ENCODE measurements around the gene REEP3.
"Not testable (repeated sequence)": the region's sequence is repeated elsewhere in the genome, so short reads cannot be mapped to it uniquely, and the experiment has no call there.

REEP3 gene

GRCh38 chr10:63496561-63496960 is 24.6 kb upstream of the REEP3 start:
- Histone ChIP-seq H3K9ac (no peak overlapping the region), H3K27ac (no peak overlapping the region), H3K36me3 (ENCODE audit: insufficient read depth) (no peaks in the 10 kb centered on the region), H3K27me3 (ENCODE audit: insufficient read depth, low read depth) (no peaks in the 10 kb centered on the region), H4K20me1 (ENCODE audit: insufficient read depth) (no peaks in the 10 kb centered on the region), H3K4me3 (IDR thresholded peaks at IDR 0.05; ENCODE audit: insufficient read depth, low read depth, low read length) (no peak overlapping the region), H3K4me2 (no peak overlapping the region), H3K4me1 (ENCODE audit: low read depth, poor library complexity, severe bottlenecking) (peaks cover 7% of the 10 kb centered on the region), H3K79me2 (ENCODE audit: insufficient read depth, low read depth) (peaks cover 35% of the 10 kb centered on the region), H2AFZ (ENCODE audit: low read depth) (no peak overlapping the region)
- no peak for TF ChIP-seq CTCF (conservative IDR thresholded peaks at IDR 0.05; ENCODE audit: low read depth, low read length)

- Histone ChIP-seq H3K36me3 (ENCODE audit: insufficient read depth) (no peaks in the 10 kb centered on the region), H2AFZ (ENCODE audit: low read depth) (no peak overlapping the region), H3K4me2 (no peak overlapping the region), H3K27ac (no peak overlapping the region), H3K27me3 (ENCODE audit: insufficient read depth, low read depth) (no peaks in the 10 kb centered on the region), H3K9ac (no peak overlapping the region), H3K4me1 (ENCODE audit: low read depth, poor library complexity, severe bottlenecking) (peaks cover 14% of the 10 kb centered on the region), H3K79me2 (ENCODE audit: insufficient read depth, low read depth) (peaks cover 28% of the 10 kb centered on the region), H4K20me1 (ENCODE audit: insufficient read depth) (no peaks in the 10 kb centered on the region; the same call in 1 of the 2 replicates), H3K4me3 (IDR thresholded peaks at IDR 0.05; ENCODE audit: insufficient read depth, low read depth, low read length) (no peak overlapping the region)
- TF ChIP-seq CTCF (conservative IDR thresholded peaks at IDR 0.05; ENCODE audit: low read depth, low read length), result no peak
These were observed 23.9 kb upstream of the REEP3 start for GRCh38 chr10:63497321-63497720.

- Histone ChIP-seq H3K79me2 (ENCODE audit: insufficient read depth, low read depth) (peaks cover 28% of the 10 kb centered on the region), H3K9ac (no peak overlapping the region), H3K36me3 (ENCODE audit: insufficient read depth) (no peaks in the 10 kb centered on the region), H2AFZ (ENCODE audit: low read depth) (no peak overlapping the region), H3K4me1 (ENCODE audit: low read depth, poor library complexity, severe bottlenecking) (peaks cover 28% of the 10 kb centered on the region), H4K20me1 (ENCODE audit: insufficient read depth) (no peaks in the 10 kb centered on the region; the same call in 1 of the 2 replicates), H3K4me3 (IDR thresholded peaks at IDR 0.05; ENCODE audit: insufficient read depth, low read depth, low read length) (no peak overlapping the region), H3K4me2 (no peak overlapping the region), H3K27me3 (ENCODE audit: insufficient read depth, low read depth) (no peaks in the 10 kb centered on the region), H3K27ac (no peak overlapping the region)
- no peak for TF ChIP-seq CTCF (conservative IDR thresholded peaks at IDR 0.05; ENCODE audit: low read depth, low read length)
These were observed 22.5 kb upstream of the REEP3 start for GRCh38 chr10:63498665-63499064.

DNA sequence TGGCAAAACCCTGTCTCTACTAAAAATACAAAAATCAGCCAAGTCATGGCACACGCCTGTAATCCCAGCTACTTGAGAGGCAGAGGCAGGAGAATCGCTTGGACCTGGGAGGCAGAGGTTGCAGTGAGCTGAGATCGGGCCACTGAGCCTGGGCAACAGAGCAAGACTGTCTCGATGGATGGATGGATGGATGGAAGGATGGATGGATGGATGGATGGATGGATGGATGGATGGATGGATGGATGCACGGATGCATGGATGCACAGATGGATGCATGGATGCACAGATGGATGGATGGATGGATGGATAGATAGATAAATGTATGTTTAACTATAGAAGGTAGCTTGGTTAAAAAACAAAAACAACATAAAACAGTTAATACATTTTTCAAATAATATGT is 20.6 kb upstream of the REEP3 start:
- H3K4me2 ChIP-seq; H3K4me3 ChIP-seq (IDR thresholded peaks at IDR 0.05; ENCODE audit: insufficient read depth, low read depth, low read length); H3K36me3 ChIP-seq (ENCODE audit: insufficient read depth); H3K27me3 ChIP-seq (ENCODE audit: insufficient read depth, low read depth); H3K9ac ChIP-seq; H4K20me1 ChIP-seq (ENCODE audit: insufficient read depth); H3K27ac ChIP-seq; H2AFZ ChIP-seq (ENCODE audit: low read depth): not testable (repeated sequence)
- Histone ChIP-seq H3K79me2 (ENCODE audit: insufficient read depth, low read depth) (peaks cover 32% of the 10 kb centered on the region; the same call in 1 of the 2 replicates), H3K4me1 (ENCODE audit: low read depth, poor library complexity, severe bottlenecking) (peaks cover 47% of the 10 kb centered on the region)

- Histone ChIP-seq H3K36me3 (ENCODE audit: insufficient read depth) (no peaks in the 10 kb centered on the region), H3K79me2 (ENCODE audit: insufficient read depth, low read depth) (peaks cover 37% of the 10 kb centered on the region; the same call in 1 of the 2 replicates), H3K9ac (peak overlapping the region; percentile 7; the same call in 1 of the 2 replicates), H3K27ac (peak overlapping the region; percentile 72), H3K27me3 (ENCODE audit: insufficient read depth, low read depth) (no peaks in the 10 kb centered on the region), H3K4me2 (peak overlapping the region; percentile 65), H2AFZ (ENCODE audit: low read depth) (no peak overlapping the region), H4K20me1 (ENCODE audit: insufficient read depth) (no peaks in the 10 kb centered on the region; the same call in 1 of the 2 replicates), H3K4me3 (IDR thresholded peaks at IDR 0.05; ENCODE audit: insufficient read depth, low read depth, low read length) (no peak overlapping the region), H3K4me1 (ENCODE audit: low read depth, poor library complexity, severe bottlenecking) (peaks cover 52% of the 10 kb centered on the region)
- no peak for TF ChIP-seq CTCF (conservative IDR thresholded peaks at IDR 0.05; ENCODE audit: low read depth, low read length)
These were observed 19.2 kb upstream of the REEP3 start for GRCh38 chr10:63501954-63502353.

All from KMS-11 (cell line).